Measurements from ENCODE around the gene PLN.

PLN gene

GRCh38 chr6:118606268-118606667 is 58.2 kb downstream of the PLN start:
- CTCF ChIA-PET = interaction anchor here (0.7 to 1.1 kb wide), 2 partner anchors 31 to 48 kb away, joined by 6 to 11 read pairs; no protein-coding TSS in a partner anchor
- POLR2A ChIA-PET = no interaction called here
- no peak for DNase-seq (ENCODE audit: extremely low spot score)
- TF ChIP-seq HDGF (IDR thresholded peaks at IDR 0.05; ENCODE audit: borderline replicate concordance) (no peak), TARDBP (IDR thresholded peaks at IDR 0.05) (no peak), FOXA1 (IDR thresholded peaks at IDR 0.05) (no peak), BHLHE40 (IDR thresholded peaks at IDR 0.05; ENCODE audit: borderline replicate concordance) (no peak), SP1 (IDR thresholded peaks at IDR 0.05) (no peak), ELF4 (IDR thresholded peaks at IDR 0.05) (no peak), SUZ12 (IDR thresholded peaks at IDR 0.05) (no peak), CTBP1 (IDR thresholded peaks at IDR 0.05; ENCODE audit: borderline replicate concordance) (no peak)

DNA sequence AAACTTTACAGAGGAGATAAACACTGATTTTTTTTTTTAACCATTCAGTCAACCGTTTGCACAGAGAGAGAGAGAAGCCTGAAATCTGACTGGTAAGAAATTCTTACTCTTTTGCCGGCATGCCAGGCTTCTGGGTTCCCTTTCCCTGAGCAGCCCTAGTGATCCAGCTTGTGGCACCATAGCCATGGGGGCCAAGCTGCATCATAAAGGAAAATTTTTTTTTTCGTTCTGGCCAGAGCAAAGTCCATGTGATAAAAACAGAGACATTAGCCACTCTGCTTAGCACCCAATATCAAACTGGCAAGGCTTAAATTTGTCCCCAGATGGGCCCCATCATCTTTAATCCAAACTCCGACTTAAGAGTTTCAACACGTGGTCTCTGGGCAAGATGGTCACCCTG is 58.8 kb downstream of the PLN start:
- ChIA-PET CTCF (interaction anchor here (0.7 to 1.1 kb wide), 2 partner anchors 31 to 47 kb away, joined by 6 to 11 read pairs; no protein-coding TSS in a partner anchor), POLR2A (no interaction called here)
- TF ChIP-seq HDGF (IDR thresholded peaks at IDR 0.05; ENCODE audit: borderline replicate concordance) = no peak
- no peak for TF ChIP-seq CTBP1 (IDR thresholded peaks at IDR 0.05; ENCODE audit: borderline replicate concordance)
- no peak for TF ChIP-seq ELF4 (IDR thresholded peaks at IDR 0.05)
- TF ChIP-seq ARNT (IDR thresholded peaks at IDR 0.05) = no peak
- no peak for DNase-seq (ENCODE audit: extremely low spot score)
